Hepatocyte (in vitro differentiated cells): ENCODE results near the gene CCDC12. TPM values are rescaled to one million over a fixed set of nuclear protein-coding genes. Genes with fewer than 3 reads are reported as not detected.

Experiments used
- DNase-seq: peaks from one replicate; pipeline ENCODE4 v3.0.0-alpha.2; 2016; ENCODE audit warnings: low spot score
- H2AFZ ChIP-seq: fragments of 200-600 bp; sonication (generic); 2 replicates; pipeline ENCODE4 v1.6.0; 2016; ENCODE audit warnings: antibody characterized with exemption, mild to moderate bottlenecking
- H3K27ac ChIP-seq: fragments of 200-600 bp; sonication (generic); 2 replicates; pipeline ENCODE4 v1.5.1; 2016; ENCODE audit warnings: mild to moderate bottlenecking
- H3K27me3 ChIP-seq: fragments of 200-600 bp; sonication (generic); 2 replicates; pipeline ENCODE4 v1.6.1; 2016
- H3K36me3 ChIP-seq: fragments of 200-600 bp; sonication (generic); replicated peaks from 2 replicates; pipeline ENCODE4 v1.5.1; 2016; ENCODE audit warnings: low read depth; ENCODE audit not compliant: insufficient read depth
- H3K4me1 ChIP-seq: fragments of 200-600 bp; sonication (generic); 2 replicates; pipeline ENCODE4 v1.5.1; 2016; ENCODE audit warnings: mild to moderate bottlenecking, moderate library complexity; ENCODE audit not compliant: insufficient read depth
- H3K4me2 ChIP-seq: fragments of 200-600 bp; sonication (generic); 2 replicates; pipeline ENCODE4 v1.6.0; 2016
- H3K4me3 ChIP-seq: fragments of 200-600 bp; sonication (generic); 2 replicates; pipeline ENCODE4 v1.5.1; 2016; ENCODE audit warnings: mild to moderate bottlenecking
- H3K79me2 ChIP-seq: fragments of 200-600 bp; sonication (generic); 2 replicates; pipeline ENCODE4 v1.6.0; 2017; ENCODE audit warnings: mild to moderate bottlenecking
- H3K9me2 ChIP-seq: fragments of 200-600 bp; sonication (generic); replicated peaks from 2 replicates; pipeline ENCODE4 v1.6.0; 2017; ENCODE audit warnings: mild to moderate bottlenecking; ENCODE audit not compliant: insufficient read depth
- H3K9me3 ChIP-seq: fragments of 200-600 bp; sonication (generic); 2 replicates; pipeline ENCODE4 v1.5.1; 2016; ENCODE audit warnings: low read depth, mild to moderate bottlenecking
- H4K20me1 ChIP-seq: fragments of 200-600 bp; sonication (generic); 2 replicates; pipeline ENCODE4 v1.6.0; 2016; ENCODE audit warnings: mild to moderate bottlenecking; ENCODE audit not compliant: insufficient read depth, poor library complexity, severe bottlenecking
- CTCF ChIP-seq: fragments of 200-600 bp; sonication (generic); IDR thresholded peaks from 2 replicates; pipeline ENCODE4 v1.5.1; 2016; ENCODE audit warnings: antibody characterized with exemption, mild to moderate bottlenecking; ENCODE audit not compliant: poor library complexity
- EZH2 ChIP-seq: fragments of 200-600 bp; sonication (generic); IDR thresholded peaks from 2 replicates; pipeline ENCODE4 v1.6.1; 2016; ENCODE audit warnings: antibody characterized with exemption, mild to moderate bottlenecking, borderline replicate concordance
- EZH2phosphoT487 ChIP-seq: fragments of 200-600 bp; sonication (generic); IDR thresholded peaks from one replicate; pipeline ENCODE4 v1.6.1; 2018; ENCODE audit warnings: antibody characterized with exemption, mild to moderate bottlenecking, low read depth, moderate library complexity; ENCODE audit not compliant: unreplicated experiment, severe bottlenecking
- WGBS: methylation state at CpG from one replicate; pipeline ENCODE4 v1.1.6; 2016; ENCODE audit warnings: low lambda C conversion rate; ENCODE audit errors: missing lambda C conversion rate; 5-methylcytosine and 5-hydroxymethylcytosine counted together
- polyA plus RNA-seq: library from polyadenylated mRNA; unstranded; fragments of >200 nt; fragmentation: Nextera tagmentation; extraction: Ambion mirVana; gene quantifications from 2 replicates; pipeline ENCODE4 v1.2.1, GENCODE V29; 2016
- total RNA-seq: library from RNA; depleted of rRNA; stranded (reverse); fragments of >200 nt; gene quantifications from 2 replicates; pipeline ENCODE4 v1.2.3, GENCODE V29; 2014

The CCDC12 gene
- total RNA-seq (41.1 and 47.5 TPM in 2 replicates), polyA plus RNA-seq (78.4 and 107 TPM in 2 replicates)

DNA sequence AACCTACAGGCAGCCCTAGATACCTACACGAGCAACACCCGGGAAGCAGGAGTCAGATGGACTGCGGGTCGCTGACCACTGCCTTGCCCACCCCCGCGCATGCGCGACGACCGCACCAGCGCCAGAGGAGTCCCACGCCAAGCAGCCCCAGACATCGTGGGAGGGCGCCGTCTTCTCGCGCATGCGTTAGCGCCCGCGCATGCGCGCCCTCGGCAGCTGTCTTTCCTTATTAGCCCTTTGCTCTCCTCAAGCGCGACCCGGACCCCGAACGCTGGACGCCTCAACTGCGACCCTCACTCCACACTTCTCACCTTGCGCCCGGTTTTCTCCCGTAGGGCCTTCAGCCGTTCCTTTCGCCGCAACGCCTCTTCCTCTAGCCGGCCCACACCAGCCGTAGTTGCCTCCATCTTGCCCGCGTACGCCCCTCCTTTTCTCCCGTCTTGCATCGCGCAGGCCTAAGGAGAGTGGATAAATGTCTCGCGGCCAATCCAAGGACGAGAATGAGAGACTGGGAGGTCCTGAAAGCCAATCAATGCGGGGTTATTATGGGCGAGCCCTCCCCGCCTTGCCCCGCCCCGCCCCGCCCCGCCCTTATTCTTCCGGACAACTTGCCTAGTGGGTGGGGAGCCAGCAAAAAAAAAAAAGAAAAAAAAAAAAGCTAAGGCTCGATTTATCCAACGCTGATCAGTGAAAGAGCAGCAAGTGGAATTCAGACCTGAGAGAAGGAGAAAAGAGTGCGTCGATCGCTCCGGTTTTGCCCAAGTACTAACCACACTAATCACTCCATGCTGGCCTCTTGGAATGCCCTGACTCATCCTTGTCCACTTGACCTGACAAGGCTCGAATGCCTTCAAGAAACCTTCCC, at the start of gene CCDC12:
Gene CCDC12, minus strand, starts transcription at position 420 of the 865 bp plus-strand sequence. Its CDS starts 13 bp downstream, at position 407.
- peak within 1 kb of the TSS; percentile 47 for H3K4me3 ChIP-seq
- H3K79me2 ChIP-seq: peaks cover 66% of the 10 kb centered on the region
- DNase-seq: peak; percentile 97
- no peaks in the 10 kb centered on the region for H3K9me3 ChIP-seq
- H3K4me1 ChIP-seq: peaks cover 35% of the 10 kb centered on the region
- no peaks in the 10 kb centered on the region for H3K27me3 ChIP-seq
- H3K36me3 ChIP-seq: no peaks in the 10 kb centered on the region
- no peaks in the 10 kb centered on the region for H3K9me2 ChIP-seq
- H4K20me1 ChIP-seq: peaks cover 17% of the 10 kb centered on the region
- peak within 1 kb of the TSS; percentile 76 for H3K4me2 ChIP-seq
- TF ChIP-seq EZH2: no peak
- TF ChIP-seq CTCF: no peak
- TF ChIP-seq EZH2phosphoT487: no peak
- H2AFZ ChIP-seq: no peak within 1 kb of the TSS
- H3K27ac ChIP-seq: peak within 1 kb of the TSS; percentile 93
- WGBS: under 1% methylated on average over 61 of the region's 64 CpGs

DNA sequence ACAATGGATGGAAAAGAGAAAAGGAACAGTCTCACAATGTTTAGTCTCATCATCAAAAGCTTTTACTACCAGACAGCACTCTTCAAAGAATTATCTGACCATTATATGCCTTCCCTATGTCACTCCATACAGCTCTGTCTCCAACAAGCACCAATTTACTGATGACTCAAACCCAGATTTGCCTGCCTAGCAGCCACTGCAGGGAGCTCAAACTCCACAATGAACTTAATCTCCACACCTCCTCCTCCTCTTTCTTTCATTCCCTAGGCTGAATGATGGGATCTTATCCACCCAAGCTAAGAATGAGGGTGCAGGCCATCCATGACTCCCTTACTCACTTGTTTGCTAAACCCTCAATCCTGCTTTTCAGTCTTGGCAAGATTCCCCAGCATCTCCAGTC, 48.4 kb upstream of the CCDC12 start:
- H3K27me3 ChIP-seq: no peaks in the 10 kb centered on the region
- no peak overlapping the region for H3K4me3 ChIP-seq
- H3K9me2 ChIP-seq: no peaks in the 10 kb centered on the region
- H3K4me2 ChIP-seq: no peak overlapping the region
- DNase-seq: no peak
- peaks cover 7% of the 10 kb centered on the region for H4K20me1 ChIP-seq
- no peak overlapping the region for H3K27ac ChIP-seq
- H3K4me1 ChIP-seq: no peaks in the 10 kb centered on the region
- TF ChIP-seq CTCF: no peak
- TF ChIP-seq EZH2: no peak
- TF ChIP-seq EZH2phosphoT487: no peak
- H3K79me2 ChIP-seq: peaks cover 55% of the 10 kb centered on the region
- H3K36me3 ChIP-seq: no peaks in the 10 kb centered on the region
- no peaks in the 10 kb centered on the region for H3K9me3 ChIP-seq
- H2AFZ ChIP-seq: no peak overlapping the region

- no peak overlapping the region for H3K4me2 ChIP-seq
- H3K27me3 ChIP-seq: no peaks in the 10 kb centered on the region
- H2AFZ ChIP-seq: no peak overlapping the region
- 48% methylated on average over 1 of the region's 1 CpG for WGBS
- H3K4me1 ChIP-seq: no peaks in the 10 kb centered on the region
- peak; percentile 55 for DNase-seq
- no peaks in the 10 kb centered on the region for H3K9me2 ChIP-seq
- H3K27ac ChIP-seq: peak overlapping the region; percentile 6
- TF ChIP-seq EZH2 (no peak), EZH2phosphoT487 (no peak), CTCF (no peak)
- peaks cover 13% of the 10 kb centered on the region for H4K20me1 ChIP-seq
- H3K79me2 ChIP-seq: peaks cover 53% of the 10 kb centered on the region
- no peak overlapping the region for H3K4me3 ChIP-seq
- no peaks in the 10 kb centered on the region for H3K9me3 ChIP-seq
- no peaks in the 10 kb centered on the region for H3K36me3 ChIP-seq
Measured at GRCh38 chr3:47022641-47023071, 46.1 kb upstream of the CCDC12 start.
